CD4-positive, alpha-beta T cell treated with Interferon alpha-2 for 1 hour (primary cell): ENCODE measurements around the gene GDF9.

Experiments
- DNase-seq, 2 donors: peaks; one replicate each; pipeline ENCODE4 v3.0.0-alpha.2; 2020 to 2022

Gene GDF9

DNA sequence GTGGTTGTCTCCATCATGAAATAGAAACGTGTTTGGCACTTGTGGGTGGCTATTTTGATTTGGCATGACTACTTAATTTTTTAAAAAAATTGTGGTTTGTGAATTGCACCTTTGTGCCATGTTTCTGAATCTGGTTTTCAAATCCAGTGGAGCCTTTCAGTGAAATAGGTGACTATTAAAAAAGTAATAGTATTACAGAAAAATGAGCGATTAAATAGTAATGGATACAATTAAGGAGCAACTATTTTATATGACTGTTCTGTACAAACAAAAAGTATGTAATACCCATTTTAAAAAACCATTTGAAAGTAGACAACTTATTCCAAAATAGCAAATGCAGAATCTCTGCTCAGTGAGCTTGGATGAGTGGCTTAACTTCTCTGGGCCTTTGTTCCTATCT lies 50.2 kb downstream of the GDF9 start:
- DNase-seq: no peak

GRCh38 chr5:132815454-132815853 lies 50.8 kb downstream of the GDF9 start:
- DNase-seq: no peak

DNA sequence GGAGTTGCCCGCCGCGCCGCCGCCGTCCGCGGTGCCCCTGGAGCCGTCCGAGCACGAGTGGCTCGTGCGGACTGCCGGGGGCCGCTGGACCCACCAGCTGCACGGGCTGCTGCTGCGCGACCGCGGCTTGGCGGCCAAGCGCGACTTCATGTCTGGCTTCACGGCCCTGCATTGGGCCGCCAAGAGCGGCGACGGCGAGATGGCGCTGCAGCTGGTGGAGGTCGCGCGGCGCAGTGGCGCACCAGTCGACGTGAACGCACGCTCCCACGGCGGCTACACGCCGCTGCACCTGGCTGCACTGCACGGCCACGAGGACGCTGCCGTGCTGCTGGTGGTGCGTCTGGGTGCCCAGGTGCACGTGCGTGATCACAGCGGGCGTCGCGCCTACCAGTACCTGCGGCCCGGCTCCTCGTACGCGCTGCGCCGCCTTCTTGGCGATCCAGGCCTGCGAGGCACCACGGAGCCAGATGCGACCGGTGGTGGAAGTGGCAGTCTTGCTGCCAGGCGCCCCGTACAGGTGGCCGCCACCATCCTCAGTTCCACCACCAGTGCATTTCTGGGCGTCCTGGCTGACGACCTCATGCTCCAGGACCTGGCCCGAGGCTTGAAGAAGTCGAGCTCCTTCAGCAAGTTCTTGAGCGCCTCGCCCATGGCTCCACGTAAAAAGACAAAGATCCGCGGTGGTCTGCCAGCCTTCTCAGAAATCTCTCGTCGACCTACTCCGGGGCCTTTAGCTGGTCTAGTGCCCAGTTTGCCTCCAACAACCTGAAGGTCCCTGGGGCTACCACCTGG lies 51.6 kb downstream of the GDF9 start:
- DNase-seq: no peak

- DNase-seq: peak in 1 of 2 donors; percentile 33
Measured at GRCh38 chr5:132813599-132814502, 52.4 kb downstream of the GDF9 start.

DNA sequence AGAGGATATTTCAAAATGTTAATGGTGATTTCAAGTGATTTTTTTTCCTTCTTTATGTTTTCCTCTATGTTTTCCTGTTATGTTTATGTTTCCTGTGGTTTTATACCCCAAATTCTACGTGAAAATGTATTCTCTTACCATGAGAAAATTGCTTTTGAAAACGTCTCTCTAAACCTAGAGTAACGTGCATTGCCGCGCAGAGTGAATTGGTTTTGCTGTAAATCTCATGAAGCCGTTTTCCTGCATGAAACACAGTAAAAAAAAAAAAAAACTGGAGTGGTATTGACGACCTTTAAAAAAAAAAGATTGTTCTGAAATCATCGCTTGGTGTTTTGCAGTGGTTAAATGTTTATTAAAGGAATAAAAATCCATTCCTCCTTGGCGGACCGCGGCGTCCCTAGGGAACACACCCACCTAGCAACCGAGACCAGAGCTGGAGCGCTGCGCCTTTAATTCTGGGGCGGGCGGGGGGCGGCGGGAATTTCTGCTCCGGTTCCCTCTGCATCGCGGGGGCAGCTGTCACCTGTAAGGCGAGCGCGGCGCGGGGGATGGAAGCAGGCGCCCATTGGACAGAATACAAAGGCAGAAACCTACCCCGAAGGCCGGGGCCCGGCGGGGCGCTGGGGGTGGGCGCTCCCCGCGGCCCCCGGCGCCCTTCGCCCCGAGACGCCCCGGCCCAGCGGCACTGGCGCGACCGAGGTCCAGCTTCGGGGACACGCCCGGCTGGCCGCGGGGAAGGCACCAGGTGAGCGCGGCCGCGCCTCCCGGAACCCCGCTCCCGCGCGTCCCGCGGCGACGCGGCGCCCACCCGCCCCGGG lies 53.3 kb downstream of the GDF9 start, which contains the start of gene SOWAHA:
TSS of gene SOWAHA (plus strand) at position 522 of the 818 bp plus-strand sequence. CDS start 320 bp downstream, outside the sequence.
- no peak for DNase-seq

GRCh38 chr5:132812123-132812765 lies 54.0 kb downstream of the GDF9 start:
- no peak for DNase-seq
